SK-N-MC (cell line): ENCODE measurements around the gene CERS4.

ENCODE experiments used
- EZH2 ChIP-seq: fragments of 200-600 bp; sonication (generic); IDR thresholded peaks from one replicate; pipeline ENCODE4 v1.6.1; 2017; ENCODE audit warnings: antibody characterized with exemption
- FOXP2 ChIP-seq: optimal IDR thresholded peaks from 2 replicates; pipeline ENCODE3; 2011; ENCODE audit warnings: mild to moderate bottlenecking, moderate library complexity; ENCODE audit not compliant: insufficient read depth; ENCODE audit errors: extremely low read length, control extremely low read depth
- POLR2AphosphoS5 ChIP-seq: IDR thresholded peaks from 2 replicates; pipeline ENCODE4 v1.6.1; 2012; ENCODE audit warnings: mild to moderate bottlenecking, low read depth, low read length, borderline replicate concordance

DNA sequence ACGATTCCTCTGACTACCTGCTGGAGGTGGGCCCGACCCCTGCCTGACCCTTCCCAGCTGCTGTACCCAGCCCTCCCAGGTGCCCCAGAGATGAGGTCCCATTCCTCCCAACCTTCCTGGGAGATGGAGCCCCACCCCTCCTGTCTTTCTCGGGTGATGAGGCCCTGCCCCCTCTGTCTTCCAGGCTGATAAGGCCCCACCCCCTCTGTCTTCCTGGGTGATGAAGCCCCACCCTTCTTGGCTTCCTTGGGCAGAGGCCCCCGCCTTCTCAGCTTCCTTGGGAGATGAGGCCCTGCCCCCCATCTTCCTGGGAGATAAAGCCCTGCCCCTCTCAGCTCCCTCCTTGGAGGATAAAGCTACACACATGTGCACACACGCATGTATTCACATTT is 47.9 kb downstream of the CERS4 start:
- no peak for TF ChIP-seq EZH2
- TF ChIP-seq POLR2AphosphoS5, result no peak
- TF ChIP-seq FOXP2, result no peak
